GM21423 (cell line): Measurements from ENCODE around the gene CYTL1.
"Not testable (repeated sequence)": the region's sequence is repeated elsewhere in the genome, so short reads cannot be mapped to it uniquely, and the experiment has no call there.

Source experiments
- ATAC-seq: cut with Tn5 transposase; IDR thresholded peaks from one replicate; pipeline ENCODE4 v1.9.1; 2021; ENCODE audit warnings: mild to moderate bottlenecking, moderate library complexity; ENCODE audit not compliant: unreplicated experiment

CYTL1 gene, protein sequence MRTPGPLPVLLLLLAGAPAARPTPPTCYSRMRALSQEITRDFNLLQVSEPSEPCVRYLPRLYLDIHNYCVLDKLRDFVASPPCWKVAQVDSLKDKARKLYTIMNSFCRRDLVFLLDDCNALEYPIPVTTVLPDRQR

DNA sequence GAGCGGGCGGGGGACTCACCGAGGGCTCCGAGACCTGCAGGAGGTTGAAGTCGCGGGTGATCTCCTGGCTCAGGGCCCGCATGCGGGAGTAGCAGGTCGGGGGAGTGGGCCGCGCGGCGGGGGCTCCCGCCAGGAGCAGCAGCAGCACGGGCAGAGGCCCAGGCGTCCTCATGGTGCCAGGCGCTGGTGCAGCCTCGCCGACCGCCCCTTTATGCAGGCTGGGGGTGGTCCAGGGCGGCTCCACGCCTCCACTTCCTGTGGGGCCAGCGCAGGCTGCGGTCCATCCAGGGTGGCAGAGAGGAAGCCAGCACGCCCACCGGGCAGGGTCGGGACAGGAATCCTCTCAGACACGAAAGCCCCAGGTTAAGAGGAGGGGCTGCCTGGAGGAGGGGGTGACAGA is at the start of gene CYTL1:
Gene CYTL1, minus strand, starts transcription at position 185 of the 400 bp plus-strand sequence. Its CDS starts 13 bp downstream, at position 172.
- no peak for ATAC-seq

DNA sequence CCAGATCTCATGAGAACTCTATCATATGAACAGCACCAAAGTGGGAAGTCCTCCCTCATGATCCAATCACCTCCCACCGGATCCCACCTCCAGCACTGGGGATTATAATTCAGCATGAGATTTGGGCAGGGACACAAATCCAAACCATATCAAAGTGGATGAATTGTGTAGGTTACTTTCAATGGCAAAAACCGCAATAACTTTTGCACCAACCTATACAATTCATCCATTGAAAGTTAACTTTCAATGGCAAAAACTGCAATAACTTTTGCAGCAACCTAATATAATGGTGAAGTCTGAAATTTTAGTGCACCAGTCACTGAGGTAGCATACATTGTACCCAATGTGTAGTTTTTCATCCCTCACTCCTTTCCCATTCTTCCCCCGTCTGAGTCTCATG is 48.6 kb upstream of the CYTL1 start:
- ATAC-seq, result no peak

DNA sequence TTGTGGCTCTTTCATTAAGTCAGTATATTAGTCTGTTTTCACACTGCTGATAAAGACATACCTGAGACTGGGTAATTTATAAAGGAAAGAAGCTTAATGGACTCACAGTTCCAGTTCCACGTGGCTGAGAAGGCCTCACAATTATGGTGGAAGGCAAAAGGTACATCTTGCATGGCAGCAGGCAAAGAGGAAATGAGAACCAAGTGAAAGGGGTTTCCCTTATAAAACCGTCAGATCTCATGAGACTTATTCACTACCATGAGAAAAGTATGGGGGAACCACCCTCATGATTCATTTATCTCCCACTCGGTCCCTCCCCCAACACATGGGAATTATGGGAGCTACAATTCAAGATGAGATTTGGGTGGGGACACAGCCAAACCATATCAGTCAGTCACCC is 47.7 kb upstream of the CYTL1 start:
- not testable (repeated sequence) for ATAC-seq

DNA sequence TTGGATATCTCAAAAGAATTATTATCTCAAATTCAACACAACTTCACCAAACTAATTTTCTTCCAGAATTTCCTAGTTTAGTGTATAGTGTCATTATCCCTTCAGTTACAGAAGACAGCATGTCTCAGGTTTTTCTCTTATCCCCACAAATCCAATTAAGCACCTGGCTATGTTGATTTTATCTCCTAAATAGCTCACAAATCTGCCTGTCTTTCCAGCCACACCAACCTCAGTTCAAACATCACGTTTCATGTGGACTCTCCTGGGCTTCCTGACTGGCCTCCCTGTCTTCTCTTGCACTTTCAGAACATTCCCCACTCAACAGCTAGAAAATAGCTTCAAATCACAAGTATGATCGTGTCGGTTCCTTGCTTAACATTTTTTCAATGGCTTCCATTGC is 46.8 kb upstream of the CYTL1 start:
- no peak for ATAC-seq

DNA sequence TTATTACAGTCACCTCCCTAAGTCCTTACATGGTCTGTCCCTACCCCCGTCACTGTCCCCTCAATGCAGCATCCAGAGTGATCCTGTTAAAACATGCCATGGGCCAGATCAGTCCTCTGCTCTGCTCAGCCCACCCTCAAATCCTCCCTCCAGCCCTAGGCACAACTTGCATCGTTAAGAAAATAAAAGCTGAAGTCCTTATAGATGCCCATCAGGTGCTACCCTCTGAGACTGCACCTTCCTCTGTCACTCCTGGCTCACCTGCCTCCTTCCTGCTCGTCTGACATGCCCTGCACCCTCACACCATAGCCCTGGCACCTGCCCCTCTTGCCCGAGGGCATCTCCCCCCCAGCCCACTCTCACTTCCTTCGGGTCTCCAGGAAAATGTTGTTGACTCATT is 36.2 kb upstream of the CYTL1 start:
- ATAC-seq, result no peak

DNA sequence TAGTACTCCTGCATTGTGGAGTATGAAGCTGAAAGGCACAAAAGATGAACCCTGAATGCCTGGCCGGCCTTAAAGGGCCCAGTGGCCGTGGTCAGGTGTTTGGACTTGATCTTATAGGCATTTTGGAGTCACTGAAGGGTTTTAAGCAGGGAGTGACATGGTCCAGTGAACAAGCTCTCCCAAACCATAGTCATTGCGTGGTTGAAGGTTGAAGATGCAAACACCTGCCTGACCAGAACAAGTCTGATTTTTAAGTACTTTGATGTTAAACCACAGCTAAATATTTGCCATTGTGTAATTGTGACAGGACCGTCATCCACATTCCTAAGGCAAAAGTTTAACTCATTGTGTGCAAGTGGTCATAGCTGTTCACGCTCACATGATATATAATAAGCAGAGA is 35.3 kb upstream of the CYTL1 start:
- ATAC-seq, result no peak

DNA sequence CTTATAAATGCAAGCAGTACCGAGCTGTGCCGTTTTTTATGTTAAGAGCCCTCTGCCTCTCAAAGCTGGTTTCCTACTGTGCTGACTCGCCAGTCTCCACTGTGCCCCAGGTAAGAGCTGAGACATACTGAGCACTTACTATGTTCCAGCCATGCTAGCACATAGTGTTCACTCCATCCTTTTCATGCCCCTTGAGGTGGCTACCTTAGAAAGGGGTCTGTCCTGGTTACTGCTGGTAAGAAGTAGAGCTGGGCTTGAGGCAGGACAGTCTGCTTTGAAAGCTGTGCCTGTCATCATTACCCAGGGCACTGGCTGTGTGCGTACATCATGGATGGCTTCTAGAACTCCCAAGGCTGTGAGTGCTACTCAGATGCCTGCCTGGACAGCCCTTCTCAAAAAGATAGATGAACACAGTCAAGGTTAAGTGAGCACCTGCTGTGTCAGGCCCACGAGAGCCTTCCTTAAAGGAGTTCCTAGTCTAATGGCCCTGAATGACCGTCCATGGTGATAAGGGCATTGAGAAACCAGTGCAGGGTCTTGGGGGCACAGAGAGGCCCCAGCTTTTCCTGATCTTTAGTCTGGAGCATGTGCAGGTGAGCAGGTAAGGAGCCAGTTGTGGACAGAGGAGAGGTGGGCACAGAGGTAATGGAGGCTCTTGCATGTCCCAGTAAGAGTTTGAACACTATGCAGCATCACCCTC is 33.6 kb upstream of the CYTL1 start:
- no peak for ATAC-seq

DNA sequence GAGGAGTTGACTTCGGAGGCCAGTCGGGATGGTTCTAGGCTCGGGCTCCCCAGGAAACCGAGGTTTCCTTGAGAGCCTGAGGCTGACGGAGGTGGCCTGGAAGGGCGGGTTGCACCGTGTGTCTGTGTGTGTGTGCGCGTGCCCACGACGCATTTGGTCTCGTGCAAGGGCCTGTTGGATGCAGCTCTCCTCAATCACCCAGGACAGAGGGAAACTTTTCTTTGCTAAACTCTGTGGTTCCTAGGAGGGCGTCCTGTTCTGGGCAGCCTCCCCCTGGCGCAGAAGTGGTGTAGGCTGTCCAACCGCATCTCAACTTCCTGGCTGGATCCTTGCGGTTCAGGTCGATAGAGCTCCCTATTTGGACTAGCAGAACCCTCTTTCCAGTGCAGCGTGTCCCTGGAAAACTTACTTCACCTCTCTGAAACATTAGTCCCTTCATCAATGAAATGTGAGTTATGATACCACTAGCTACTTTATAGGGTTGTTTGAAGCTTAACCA is 33.0 kb upstream of the CYTL1 start:
- ATAC-seq, result no peak

DNA sequence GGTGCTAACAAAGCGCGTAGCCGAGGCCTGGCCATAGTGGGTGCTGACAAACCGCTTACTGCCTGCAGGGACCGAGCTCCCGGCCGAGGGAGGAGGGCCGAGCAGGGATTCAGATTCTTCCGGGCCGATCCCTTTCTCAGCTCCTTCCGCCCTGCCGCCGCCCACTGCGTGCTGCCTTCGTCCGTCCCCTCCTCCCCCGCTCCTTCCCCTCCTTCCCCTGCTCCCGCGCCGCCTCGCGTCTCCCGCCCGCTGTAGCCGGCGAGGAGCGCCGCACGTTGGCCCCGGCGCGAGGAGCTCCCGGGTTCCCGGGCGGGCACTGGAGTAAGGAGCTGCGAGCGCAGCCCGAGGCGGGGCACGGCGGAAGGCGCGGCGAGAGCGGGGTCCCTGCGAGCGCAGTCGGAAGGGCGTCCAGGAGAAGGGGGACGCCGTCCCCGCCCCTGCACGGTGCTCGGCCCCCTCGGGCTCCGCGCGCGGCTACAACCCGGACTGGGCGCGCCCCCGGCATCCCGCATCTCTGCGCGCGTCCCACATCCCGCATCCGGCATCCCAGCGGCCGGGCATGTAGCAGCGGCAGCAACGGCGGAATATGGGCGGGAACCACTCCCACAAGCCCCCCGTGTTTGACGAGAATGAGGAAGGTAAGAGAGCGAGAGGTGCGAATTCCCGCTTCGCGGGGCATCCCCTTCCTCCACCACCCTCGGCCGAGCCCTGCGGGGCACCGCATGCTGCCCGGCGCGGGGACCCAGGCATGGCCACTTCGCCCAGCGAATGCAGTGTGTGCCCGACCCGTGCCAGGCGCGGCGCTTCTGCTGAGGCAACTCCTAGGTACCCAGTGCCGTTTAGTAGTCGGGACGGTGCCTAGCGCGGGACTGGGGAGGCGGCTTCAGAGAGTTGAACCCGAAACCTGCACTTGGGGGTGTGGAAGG is 32.3 kb upstream of the CYTL1 start, which contains the start of gene STK32B:
Gene STK32B, plus strand, starts transcription at position 203 of the 926 bp plus-strand sequence.
- no peak for ATAC-seq

DNA sequence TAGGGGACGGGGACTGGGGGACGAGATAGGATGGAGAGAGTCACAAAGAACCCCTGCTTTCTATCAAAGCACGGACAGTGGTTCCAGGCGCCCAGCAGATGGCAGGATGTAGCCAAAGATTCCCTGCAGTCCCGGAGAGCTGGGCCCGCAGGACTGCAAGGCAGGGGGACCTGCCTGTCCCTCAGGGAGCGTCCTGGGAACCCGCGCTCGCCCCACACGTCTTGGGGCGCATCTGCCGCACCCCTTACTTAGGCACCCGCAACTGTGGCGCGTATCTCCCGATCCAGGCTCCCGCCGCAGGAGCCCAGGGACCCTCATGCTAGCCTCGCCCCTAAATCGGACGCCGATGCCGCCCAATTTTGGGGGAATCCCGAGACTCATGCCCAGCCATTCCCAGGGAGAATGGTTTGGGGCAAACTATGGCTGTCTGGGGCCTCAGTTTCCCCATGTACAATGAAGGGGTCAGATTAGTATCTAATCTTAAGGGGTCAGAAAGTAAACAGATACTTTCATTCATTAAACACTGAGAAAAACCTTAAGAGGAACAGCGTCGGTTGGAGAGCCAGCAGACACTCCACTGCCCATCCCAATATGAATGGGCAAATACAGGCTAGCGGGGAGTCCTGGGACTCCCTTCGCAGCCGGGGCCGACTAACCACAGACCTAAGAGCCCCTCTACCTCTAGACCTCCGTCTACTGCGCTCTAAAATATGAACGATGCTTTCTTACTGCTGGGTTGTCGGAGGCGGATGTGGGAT is 31.4 kb upstream of the CYTL1 start:
- ATAC-seq, result no peak

DNA sequence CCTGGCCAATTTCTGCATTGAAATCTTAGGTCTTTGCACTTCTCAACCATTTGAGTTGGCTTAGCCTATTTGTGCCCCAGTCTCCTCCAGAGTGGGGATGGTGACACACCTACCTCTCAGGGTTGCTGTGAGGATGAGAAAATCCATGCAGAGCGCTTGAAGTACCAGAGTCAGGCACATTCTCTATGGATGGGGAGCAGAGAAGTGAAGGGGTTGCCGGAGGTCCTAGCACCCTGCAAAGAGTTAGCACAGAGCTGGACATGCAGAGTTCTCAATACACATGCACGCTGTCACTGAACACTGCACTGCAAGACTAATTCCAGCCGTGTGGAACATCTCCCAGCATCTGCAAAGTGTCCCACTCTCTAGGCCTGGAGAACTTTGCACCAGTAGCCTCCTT is 29.5 kb upstream of the CYTL1 start:
- ATAC-seq, result no peak

DNA sequence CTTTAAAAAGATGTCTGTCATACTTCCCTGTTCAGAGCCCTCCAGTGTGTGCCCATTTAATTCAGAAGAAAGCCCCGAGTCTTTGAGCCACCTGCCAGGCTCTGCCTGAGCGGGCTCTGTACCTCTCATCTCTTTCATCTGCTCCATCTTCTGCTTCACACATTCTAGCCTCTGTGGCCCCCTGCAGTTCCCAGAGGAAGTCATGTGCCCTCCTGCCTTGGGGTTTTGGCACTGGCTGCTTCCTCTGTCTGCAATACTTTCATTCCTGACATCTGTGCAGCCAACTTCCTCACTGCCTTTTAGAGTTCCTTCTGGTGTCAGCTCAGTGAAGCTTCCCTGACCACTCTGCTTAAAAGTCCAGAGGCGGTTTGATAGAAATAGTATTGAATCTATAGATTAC is 25.8 kb upstream of the CYTL1 start:
- no peak for ATAC-seq

DNA sequence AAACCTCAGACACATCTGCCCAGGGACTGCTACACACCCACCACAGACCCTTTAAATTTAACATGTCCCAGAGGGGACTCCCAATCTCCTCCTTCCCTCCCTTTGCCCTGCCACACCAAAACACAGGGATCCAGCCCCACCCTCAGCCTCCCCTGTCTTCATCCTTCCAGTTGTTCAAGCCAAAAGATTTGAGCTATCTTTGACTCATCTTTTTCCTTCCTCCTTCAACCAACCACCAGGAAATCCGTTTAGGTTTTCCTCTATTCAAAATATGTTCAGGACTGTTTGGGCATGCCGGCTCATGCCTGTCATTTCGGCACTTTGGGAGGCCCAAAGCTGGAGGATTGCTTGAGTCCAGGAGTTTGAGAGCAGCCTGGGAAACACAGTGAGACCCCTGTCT is 25.1 kb upstream of the CYTL1 start:
- no peak for ATAC-seq

DNA sequence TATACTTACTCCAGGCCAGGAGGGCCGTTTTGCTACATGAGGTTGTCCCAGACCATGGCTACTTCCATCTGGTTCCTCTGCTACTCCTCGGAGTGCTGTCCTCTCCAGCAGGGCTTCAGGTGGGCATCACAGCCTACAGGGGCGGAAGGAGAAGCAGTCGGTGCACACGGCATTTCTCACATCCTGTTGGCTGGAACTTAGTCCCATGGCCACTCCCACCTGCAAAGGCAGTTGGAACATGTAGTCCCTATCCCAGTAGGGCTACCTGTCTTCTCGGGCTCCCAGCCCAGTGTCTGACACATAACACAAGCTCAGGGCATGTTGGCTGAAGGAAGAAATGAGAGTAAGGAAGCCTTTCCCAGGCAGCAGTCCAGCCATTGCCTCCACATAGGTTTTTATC is 24.3 kb upstream of the CYTL1 start:
- no peak for ATAC-seq

DNA sequence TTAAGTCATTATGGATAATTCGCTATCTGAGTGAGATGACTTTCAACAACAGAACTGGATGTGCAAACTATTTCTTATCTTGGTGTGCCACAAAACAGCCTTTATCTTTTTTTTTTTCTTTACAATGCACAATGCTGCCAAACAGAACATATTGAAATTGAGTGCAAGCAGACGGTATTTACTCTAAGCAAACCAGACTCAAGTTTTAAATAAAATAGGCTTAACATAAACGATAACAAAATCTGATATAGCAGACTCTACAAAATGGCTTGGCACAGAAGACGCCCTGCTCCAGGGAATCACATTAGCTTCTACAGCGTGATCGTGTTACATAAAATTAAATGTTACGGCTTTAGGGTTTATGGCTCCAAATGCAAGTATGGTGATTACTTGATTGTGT is 22.4 kb upstream of the CYTL1 start:
- no peak for ATAC-seq

DNA sequence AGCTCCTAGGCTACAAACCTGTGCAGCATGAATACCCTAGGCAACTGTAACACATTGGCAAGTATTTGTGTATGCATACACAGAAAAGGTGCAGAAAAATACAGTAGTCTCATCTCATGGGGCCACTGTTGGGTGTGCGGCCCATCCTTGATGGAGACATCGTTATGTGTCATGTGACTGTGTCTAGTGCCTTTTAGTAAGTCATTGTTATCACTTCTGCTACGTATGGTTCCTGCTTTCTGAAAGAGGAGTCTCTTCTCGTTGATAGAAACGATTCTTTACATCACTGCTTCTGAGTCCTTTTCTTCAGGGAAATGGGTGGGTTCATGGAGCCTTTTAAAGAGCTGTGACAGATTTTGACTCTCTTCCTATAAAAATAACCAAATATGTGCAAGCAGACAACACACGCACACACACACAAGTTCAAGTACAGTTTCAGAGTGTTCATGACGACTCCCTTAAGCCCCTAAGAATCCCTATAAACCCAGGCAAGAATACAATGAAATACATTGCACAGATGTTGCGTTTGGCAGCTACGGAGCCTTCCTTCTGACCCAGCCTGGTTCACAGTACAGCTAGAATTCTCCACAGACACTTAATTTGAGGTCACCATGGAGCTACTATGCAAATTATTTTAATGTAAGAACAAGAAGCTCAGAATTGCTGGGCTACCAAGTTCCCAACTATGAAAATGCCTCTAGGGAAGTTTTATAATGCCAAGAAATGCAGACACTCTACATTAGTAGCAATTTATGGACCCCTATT is 21.8 kb upstream of the CYTL1 start:
- ATAC-seq, result no peak

DNA sequence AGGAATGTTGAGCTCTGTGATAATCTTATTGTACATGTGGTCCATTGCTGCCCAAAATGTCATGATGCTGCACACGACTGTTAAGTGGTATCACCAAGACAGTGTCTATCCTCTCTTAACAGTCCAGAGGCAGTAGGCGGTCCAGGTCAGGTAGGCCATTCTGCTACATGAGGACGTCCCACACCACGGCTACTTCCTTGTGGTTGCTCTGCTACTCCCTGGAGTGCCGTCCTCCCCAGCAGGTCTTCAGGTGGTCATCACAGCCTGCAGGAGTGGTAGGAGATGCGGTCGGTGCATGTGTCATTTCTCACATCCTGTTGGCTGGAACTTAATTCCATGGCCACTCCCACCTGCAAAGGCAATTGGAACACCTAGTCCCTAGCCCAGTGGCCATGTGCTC is 20.5 kb upstream of the CYTL1 start:
- no peak for ATAC-seq

DNA sequence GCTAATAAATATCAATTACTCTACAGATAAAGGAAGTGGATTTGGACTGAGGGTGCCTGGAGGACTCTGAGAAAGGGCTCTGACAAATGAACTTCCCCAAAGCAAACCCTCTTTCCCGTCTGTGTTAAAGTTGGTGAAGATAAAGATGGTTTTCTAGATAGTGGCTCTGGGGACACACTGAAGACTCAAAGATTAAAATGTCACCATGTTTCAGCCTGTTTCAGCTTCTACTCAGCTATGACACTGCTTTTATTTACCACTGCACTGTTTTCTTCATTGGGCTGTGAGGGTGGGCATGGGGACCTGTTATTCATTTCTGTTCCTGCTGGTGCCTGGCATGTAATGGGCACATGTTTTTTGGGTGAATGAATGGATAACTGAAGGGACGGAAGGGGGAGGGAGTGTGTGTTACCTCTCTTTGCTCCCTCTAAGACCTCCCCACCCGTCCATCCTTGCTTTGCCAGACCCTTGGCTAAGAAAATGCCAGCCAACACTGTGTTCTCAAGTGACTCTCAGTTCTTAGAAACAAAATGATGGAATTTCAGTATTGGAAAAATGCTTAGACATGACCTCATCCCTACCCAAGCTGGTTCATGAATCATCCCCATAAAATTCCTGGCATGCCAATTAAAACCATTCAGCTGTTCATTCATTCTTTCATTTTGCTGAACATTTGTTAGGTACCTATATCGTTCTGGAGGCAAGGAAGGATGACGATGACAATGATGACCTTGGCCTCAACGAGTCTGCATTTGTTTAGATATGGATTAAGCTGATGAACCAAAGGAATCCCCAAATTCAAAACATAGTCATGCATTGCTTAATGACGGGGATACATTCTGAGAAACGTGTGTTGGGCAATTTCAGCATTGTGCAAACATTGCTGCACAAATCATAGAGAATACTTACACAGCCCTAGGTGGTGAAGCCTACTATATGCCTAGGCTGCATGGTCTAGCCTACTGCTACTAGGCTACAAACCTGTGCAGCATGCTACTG is 18.6 kb upstream of the CYTL1 start:
- ATAC-seq, result no peak

DNA sequence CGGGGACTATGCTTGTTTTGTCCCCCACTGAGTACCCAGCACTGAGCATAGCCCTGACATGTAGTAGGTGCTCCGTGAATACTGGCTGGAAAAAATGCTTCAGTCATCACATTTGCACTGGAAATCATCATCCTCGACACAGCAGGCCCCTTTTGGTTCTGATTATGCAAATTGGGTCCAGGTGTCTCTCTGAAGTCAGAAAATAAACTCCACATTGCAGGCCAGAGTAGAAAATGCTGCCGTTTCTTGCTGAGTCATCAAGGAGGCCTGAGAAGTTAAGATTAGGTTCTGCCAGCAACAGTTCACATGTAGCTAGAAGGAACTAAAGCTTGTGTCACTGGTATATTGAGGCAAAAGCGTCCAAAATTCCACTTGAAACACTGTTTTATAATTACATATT is 17.0 kb upstream of the CYTL1 start:
- no peak for ATAC-seq
